ENCODE measurements around the gene MRPL28. TPM values are rescaled to one million over a fixed set of nuclear protein-coding genes. Genes with fewer than 3 reads are reported as not detected.
"Not testable (repeated sequence)": the region's sequence is repeated elsewhere in the genome, so short reads cannot be mapped to it uniquely, and the experiment has no call there.

MRPL28 gene
- total RNA-seq, 2 experiments from 2014 or later: 89.3 to 94.8 TPM

DNA sequence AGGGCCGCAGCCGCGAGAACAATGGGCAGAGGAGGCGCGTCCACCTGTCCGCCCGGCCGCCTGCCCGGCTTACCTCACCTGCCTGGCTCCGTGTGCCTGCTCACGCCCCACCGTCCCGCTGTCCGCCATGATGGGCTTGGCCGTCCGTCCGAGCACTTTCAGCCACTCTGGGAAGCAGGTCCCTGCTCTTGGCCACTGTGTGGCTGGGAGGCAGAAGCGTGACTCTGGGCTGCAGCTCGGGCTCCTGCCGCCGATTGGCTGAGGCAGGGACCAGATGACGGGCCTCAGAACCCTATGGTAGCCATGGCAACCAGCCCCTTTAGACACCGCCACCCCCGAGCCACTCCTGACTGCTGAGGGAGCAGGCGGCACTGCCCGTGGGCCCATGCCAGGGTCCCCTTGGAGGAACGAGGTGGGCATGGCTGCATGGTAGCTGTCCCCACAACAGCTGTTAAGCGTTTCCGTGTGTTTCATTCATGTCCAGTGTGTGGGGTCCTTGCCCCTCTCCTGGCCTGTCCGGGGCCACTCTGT is 8.9 kb downstream of the MRPL28 start:
- Mint-ChIP-seq H3K36me3 (peaks cover 1% of the 10 kb centered on the region), H3K4me1 (peaks cover 7% of the 10 kb centered on the region), H3K9me3 (no peaks in the 10 kb centered on the region), H3K27me3 (peaks cover 5% of the 10 kb centered on the region), H3K4me3 (no peak overlapping the region), H3K27ac (no peak overlapping the region)
- no peak for DNase-seq

DNA sequence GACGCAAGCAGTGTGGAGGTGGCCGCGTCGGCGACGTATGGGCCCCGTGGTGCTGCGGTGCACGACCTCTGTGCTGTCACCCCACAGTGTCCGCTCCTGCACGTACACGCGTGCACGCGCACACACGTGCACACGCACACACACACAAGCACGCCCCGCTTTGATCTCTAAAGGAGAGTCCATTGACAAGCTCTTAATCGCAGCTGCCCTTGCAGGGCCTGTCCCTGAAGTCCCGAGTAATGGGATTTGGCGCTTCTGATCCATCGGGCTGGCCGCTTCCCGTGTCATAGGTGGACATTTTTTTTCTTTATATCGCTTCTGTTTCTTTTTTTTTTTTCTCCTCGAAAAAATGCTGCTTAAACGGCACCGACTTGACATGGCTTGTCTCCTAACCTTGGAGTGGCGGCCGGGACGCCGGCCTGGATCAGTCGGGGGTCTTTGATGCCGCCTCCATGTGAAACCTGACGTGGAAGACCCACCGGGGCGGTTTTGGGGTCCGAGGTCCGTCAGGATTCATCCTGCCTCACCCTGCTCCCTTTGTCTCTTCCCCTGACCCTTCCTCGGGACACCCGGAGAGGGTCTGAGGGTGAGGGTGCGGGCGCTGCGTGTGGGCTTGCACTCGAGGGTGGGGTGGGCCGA is 9.5 kb downstream of the MRPL28 start:
- Mint-ChIP-seq H3K27ac (no peak overlapping the region), H3K4me3 (no peak overlapping the region), H3K4me1 (peaks cover 7% of the 10 kb centered on the region), H3K27me3 (peaks cover 5% of the 10 kb centered on the region), H3K9me3 (no peaks in the 10 kb centered on the region), H3K36me3 (peaks cover 1% of the 10 kb centered on the region)
- no peak for DNase-seq

DNA sequence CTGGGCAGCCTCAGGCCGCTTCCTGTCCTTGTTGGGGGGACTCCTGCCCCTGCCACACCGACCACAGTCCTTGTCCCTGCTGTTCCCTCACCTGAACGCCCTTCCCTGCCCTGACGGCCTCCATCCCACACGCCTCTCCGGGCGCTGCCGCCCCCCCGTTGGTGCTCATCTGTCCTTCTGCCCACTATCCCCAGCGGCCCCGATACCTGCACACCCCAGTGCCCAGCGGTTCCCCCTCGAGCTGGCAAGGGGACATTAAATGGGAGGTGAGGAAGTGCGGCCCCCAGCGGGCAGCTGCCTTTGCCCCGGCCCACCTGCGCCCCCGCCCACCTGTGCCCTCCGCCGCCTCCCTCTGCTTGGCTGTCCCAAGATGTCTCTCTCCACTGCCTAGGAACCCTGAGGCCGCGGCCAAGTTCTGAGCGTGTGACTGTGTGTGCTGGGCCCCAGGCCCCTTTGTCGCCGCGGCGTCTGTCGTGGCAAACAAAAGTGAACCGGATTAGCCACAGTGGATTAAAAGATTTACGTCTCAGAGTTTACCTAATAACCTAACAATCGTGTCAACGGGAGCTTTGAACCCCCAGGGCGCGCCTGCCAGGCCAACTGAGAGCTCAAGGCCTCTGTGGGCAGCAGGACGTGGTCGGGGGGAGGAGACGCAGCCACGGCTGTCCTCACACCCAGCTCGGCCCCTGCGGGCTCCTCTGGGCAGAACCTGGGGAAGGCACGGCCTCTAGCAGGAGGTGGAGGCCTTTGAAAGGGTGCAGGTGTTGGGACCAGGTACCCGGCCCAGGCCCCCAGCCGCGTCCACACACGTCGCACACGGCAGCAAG is 10.3 kb downstream of the MRPL28 start:
- H3K27me3 Mint-ChIP-seq: peaks cover 5% of the 10 kb centered on the region
- no peaks in the 10 kb centered on the region for H3K36me3 Mint-ChIP-seq
- H3K4me3 Mint-ChIP-seq: no peak overlapping the region
- DNase-seq: no peak
- H3K27ac Mint-ChIP-seq: no peak overlapping the region
- H3K4me1 Mint-ChIP-seq: peaks cover 13% of the 10 kb centered on the region
- no peaks in the 10 kb centered on the region for H3K9me3 Mint-ChIP-seq

DNA sequence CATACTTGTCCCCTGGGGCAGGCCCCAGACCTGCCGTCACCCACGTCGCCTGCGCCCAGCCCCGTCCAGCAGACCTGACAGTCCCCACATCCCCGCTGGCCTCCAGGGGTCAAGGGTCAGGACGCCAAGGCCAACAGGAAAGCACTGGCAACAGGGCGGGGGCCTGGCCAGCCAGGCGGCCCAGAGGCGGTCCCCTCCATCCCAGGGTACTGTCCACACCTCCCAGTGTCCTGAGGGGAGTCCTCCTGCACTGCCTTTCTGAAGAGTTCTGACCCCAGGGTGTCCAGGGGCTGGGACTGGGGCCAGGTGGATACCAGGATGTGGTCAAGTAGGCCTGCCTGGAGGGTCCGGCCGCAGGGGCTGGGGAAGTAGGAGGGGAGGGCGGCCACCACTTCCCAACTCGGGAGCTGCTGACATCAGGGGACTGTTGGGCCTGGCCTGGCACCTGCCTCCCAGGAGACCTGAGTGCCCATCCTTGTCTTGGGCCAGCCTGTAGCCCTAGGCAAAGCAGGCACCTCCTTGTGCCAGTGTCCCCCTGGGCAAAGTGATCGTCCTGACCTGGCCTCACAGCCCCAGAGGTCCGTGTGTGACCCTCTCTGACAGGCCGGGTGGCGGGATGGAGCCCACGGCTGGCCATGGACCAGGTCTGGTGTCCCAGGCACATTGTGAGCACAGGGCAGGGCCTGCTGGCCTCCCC is 11.1 kb downstream of the MRPL28 start:
- Mint-ChIP-seq H3K4me1 (peaks cover 17% of the 10 kb centered on the region), H3K9me3 (no peaks in the 10 kb centered on the region), H3K4me3 (no peak overlapping the region), H3K27ac (no peak overlapping the region), H3K27me3 (peaks cover 5% of the 10 kb centered on the region), H3K36me3 (no peaks in the 10 kb centered on the region)
- no peak for DNase-seq

DNA sequence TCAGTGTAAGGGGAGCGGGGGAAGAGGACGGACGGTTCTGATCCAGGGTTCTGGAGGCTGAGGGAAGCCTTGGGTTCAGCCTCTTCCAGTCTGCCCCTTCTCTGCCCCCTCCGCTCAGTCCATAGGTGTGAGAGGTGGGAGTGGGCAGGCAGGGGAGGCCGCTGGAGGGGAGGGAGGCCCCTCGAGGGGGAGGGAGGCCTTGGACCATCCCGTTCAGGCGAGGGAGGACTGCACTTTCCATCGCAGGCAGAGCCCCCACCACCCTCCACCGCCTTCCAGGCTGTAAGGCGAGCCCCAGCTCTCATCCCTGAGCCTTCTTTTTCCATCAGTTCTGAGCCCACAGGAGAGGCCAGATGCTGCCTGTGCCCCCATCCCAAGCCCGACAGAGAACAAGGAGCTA is 13.6 kb downstream of the MRPL28 start:
- Mint-ChIP-seq H3K27me3 (no peaks in the 10 kb centered on the region), H3K9me3 (no peaks in the 10 kb centered on the region), H3K4me3 (no peak overlapping the region), H3K27ac (no peak overlapping the region), H3K4me1 (peaks cover 16% of the 10 kb centered on the region), H3K36me3 (no peaks in the 10 kb centered on the region)
- no peak for DNase-seq

DNA sequence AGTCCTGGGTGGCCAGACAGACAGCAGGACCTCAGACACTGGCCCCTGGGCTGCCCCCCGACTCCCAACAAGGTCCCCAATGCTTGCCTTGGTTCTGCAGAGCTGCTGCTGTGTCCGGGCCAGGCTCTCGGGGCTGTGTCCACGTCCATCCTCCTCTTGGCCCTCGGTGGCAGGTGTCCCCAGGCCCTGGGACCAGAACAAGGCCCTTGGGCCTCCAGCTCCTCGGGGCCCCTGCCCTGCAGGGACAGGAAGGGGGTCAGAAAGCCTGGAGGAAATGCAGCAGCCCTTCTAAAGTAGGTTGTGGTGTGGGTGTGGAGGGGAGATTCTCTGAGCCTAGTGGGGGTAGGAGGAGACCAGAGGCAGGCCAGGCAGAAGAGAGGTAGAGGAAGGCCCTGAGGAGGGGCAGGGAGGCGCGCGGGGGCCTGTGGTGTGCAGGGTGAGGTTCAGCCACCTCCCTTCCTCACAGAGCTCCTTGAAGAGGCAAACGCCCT is 15.3 kb downstream of the MRPL28 start:
- Mint-ChIP-seq H3K27ac (peak overlapping the region; percentile 80), H3K4me1 (peaks cover 29% of the 10 kb centered on the region), H3K4me3 (no peak overlapping the region), H3K27me3 (no peaks in the 10 kb centered on the region), H3K36me3 (peaks cover 8% of the 10 kb centered on the region), H3K9me3 (no peaks in the 10 kb centered on the region)
- DNase-seq: no peak

DNA sequence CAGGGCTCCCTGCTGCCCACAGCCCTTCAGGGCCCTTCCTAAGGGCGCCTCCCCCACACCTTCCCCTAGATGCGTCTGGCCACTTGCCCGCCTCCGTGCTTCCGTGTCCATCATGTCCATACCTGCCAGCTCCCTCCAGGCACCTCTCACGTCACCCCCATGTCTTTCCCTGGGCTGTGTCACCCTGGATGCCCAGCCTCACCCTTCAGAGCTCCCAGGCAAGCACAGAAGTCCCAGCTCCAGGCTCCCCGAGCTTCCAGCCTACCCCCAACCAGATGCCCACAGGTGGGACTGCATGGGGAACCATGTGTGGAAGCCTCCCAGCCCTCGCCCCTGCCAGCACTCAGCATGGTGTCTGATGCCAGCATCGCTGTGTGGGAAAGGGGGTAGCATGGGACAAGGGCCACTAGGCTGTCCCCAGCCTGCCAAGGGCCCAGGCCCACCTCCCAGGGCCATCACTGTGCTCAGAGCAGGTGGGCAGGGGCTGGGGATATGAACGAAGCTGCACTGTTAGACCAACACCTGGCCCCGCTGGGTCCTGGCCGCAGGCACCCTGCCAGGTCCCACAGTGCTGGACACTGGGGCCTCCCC is 16.0 kb downstream of the MRPL28 start:
- Mint-ChIP-seq H3K36me3 (peaks cover 10% of the 10 kb centered on the region), H3K4me1 (peaks cover 35% of the 10 kb centered on the region), H3K27me3 (no peaks in the 10 kb centered on the region), H3K4me3 (peak overlapping the region; percentile 11), H3K9me3 (no peaks in the 10 kb centered on the region), H3K27ac (peak overlapping the region; percentile 7)
- no peak for DNase-seq

DNA sequence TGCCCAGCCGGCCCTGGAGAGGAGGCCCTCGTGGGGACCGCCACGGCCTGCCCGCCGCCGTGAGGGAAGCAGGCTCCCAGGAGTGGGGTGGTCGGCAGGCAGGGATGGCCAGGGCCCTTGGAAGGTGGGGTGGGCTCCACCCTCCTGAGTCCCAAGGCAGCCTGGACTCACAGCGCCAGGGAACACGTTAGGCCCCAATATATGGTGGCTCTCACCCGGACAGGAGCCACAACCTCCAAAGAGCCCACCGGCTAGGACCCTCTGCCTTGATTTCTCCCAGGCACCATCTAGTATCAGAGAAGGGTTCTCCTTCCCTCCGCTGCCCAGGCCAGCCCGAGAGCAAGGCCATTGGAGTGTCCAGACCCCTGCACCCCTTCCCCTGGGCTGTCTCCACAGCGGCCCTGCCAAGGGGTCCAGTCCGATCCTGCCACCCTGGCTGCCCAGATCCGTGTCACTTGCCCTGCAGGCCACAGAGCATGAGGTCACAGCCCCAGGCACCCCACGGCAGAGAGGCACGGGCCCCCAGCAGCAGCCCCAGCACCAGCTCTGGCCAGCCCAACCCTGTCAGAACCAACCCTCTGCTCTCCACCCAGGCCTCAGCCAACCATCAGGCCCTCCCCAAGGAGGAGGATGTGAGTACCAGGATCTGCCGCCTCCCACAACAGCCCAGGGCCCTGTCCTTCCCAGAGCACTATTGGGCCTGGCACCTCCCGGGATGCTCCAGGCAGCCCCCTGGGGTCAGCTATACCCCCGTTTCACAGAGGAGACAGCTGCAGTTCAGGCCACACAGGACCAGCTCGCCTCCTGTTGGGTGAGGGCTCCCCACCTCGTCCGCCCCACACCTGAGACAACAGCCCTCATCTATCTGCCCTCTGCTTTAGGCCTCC is 16.7 kb downstream of the MRPL28 start:
- H3K4me3 Mint-ChIP-seq: peak overlapping the region; percentile 11
- no peak overlapping the region for H3K27ac Mint-ChIP-seq
- no peaks in the 10 kb centered on the region for H3K27me3 Mint-ChIP-seq
- peaks cover 39% of the 10 kb centered on the region for H3K4me1 Mint-ChIP-seq
- H3K36me3 Mint-ChIP-seq: peaks cover 10% of the 10 kb centered on the region
- no peak for DNase-seq
- H3K9me3 Mint-ChIP-seq: no peaks in the 10 kb centered on the region

DNA sequence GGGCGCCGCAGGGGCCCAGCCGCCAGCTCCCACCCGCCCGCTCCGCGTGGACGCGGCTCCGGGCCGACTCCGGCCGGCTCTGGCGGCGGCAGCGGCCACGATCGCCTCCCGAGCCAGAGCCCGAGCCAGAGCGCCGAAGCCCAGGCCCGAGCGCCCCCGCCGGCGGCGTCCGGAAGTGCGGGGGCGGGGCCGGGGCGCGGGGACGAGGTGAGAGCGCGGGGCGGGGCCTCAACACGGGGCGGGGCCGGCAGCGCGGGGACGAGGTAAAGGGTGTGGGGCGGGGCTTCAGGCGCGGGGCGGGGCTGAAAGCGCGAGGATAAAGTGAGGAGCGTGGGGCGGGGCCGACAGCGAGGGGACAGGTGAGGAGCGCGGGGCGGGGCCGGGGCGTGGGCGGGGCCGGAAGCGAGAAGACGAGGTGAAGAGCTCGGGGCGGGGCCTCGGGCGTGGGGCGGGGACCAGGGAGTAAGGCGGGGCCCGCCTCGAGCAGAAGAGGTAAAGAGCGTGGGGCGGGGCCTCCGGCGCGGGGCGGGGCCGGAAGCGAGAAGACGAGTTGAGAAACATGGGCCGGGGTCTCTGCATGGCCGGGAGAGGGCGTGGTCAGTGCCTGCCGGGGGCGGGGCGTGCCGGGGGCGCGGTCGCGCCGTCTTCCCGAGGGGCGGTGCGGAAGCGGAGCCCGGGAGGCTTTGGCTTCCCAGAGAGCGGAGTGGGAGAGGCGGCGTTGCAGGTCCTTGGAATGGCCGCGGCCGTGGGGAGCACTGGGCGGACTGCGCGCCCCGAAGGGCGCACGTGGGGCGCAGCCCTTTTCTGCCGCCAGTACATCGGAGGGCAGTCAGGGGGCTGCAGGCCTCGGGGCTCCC is 17.6 kb downstream of the MRPL28 start, which contains the start of gene AXIN1:
Gene AXIN1, minus strand, starts transcription at position 177 of the 857 bp plus-strand sequence. CDS start 5,698 bp downstream, outside the sequence.
- Mint-ChIP-seq H3K9me3 (no peaks in the 10 kb centered on the region), H3K4me3 (peak within 1 kb of the TSS; percentile 83), H3K27me3 (no peaks in the 10 kb centered on the region), H3K36me3 (peaks cover 10% of the 10 kb centered on the region), H3K27ac (peak within 1 kb of the TSS; percentile 84), H3K4me1 (peaks cover 47% of the 10 kb centered on the region)
- peak; percentile 99 for DNase-seq

DNA sequence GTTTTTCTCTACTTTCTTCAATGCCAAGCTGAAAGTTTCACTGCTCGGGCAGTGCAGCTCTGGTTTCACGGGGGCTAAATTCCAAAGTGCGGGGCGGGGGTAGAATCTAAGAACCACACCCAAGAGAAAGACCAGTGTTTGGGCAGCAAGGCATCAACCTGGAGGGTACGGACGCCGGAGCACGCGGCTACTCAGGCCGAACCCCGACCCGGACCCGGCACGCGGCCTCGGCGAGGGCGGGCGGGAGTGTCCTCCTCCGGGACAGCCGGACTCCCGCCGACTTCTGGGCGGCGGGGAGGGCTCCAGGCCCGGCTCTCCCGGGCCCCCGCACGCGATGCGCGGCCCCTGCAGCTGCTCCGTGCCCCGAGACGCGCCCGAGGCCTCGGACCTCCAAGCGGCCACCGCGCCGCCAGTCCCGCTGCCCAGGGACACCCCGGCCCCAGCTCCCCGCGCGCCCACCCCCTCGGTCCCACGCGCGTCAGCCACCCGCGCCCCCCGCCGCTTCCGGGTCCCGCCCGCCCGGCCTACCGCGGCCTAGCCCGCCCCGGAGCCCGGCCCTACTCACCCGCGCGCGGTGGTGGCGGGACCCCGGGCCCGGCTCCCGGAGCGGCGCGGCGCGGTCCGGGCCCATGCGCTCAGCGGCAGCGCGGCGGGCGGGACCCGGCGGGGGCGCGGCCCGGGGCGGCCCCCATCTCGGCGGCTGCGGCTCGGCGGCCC is 18.4 kb downstream of the MRPL28 start:
- H3K36me3 Mint-ChIP-seq: peaks cover 10% of the 10 kb centered on the region
- no peaks in the 10 kb centered on the region for H3K27me3 Mint-ChIP-seq
- no peak for DNase-seq
- no peaks in the 10 kb centered on the region for H3K9me3 Mint-ChIP-seq
- peak overlapping the region; percentile 84 for H3K27ac Mint-ChIP-seq
- peak overlapping the region; percentile 83 for H3K4me3 Mint-ChIP-seq
- H3K4me1 Mint-ChIP-seq: peaks cover 54% of the 10 kb centered on the region

DNA sequence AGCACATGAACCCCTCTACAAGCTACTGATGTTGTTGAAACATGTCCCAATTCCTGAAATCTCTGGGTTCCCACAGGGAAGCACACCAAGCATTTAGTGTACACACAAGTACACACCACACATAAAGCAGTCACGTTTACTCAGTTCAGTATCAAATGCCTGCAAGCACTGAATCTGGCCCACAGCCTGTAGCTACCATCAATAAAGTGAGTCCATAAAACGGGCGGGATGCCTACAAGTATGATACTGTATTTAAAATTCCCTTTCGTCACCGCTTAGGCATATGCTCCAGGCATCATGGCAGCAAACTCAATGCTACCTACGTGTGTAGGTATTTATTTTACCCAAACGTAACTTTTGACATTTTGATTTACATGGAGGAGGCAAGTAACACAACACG is 20.1 kb downstream of the MRPL28 start:
- Mint-ChIP-seq H3K9me3 (no peaks in the 10 kb centered on the region), H3K27ac (no peak overlapping the region), H3K4me3 (no peak overlapping the region), H3K36me3 (peaks cover 10% of the 10 kb centered on the region), H3K27me3 (no peaks in the 10 kb centered on the region), H3K4me1 (peaks cover 51% of the 10 kb centered on the region)
- no peak for DNase-seq

DNA sequence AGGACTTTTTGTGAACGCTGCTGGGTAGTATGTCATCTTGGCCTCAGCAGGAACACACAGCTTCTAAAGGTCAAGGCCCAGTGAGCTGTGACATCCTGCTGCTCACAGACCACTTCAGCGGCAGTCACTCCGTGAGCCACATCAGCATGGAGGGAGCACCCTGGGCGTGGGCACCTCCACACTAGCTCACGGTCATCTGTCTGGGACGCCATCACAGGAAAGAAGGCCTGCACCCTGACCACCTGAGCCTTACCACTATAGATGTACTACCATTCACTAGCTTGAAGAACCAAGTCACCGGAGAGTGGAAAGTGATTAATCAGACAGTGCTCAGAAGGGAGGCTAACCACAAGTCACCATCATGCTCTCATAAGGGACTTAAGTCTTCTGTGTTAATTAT is 21.1 kb downstream of the MRPL28 start:
- H3K27ac Mint-ChIP-seq: peak overlapping the region; percentile 63
- peak overlapping the region; percentile 40 for H3K4me3 Mint-ChIP-seq
- peaks cover 51% of the 10 kb centered on the region for H3K4me1 Mint-ChIP-seq
- peaks cover 14% of the 10 kb centered on the region for H3K36me3 Mint-ChIP-seq
- H3K27me3 Mint-ChIP-seq: no peaks in the 10 kb centered on the region
- H3K9me3 Mint-ChIP-seq: no peaks in the 10 kb centered on the region
- DNase-seq: no peak

DNA sequence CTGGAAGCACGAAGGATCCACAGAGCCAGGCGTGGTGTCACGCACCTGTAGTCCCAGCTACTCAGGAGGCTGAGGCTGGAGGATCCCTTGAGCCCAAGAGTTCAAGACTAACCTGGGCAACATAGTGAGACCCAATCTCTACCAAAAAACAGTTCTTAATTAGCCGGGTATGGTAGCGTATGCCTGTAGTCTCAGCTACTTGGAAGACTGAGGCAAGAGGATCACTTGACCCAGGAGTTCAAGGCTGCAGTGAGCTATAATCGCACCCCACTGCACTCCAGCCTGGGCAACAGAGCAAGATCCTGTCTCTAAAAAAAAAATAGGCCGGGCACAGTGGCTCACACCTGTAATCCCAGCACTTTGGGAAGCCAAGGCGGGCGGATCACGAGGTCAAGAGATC is 21.8 kb downstream of the MRPL28 start:
- not testable (repeated sequence) for H3K4me3 Mint-ChIP-seq, DNase-seq, H3K27me3 Mint-ChIP-seq, H3K9me3 Mint-ChIP-seq, H3K27ac Mint-ChIP-seq
- H3K36me3 Mint-ChIP-seq: peaks cover 19% of the 10 kb centered on the region
- peaks cover 49% of the 10 kb centered on the region for H3K4me1 Mint-ChIP-seq

Data from activated naive CD8-positive, alpha-beta T cell treated with anti-CD3 and anti-CD28 coated beads for 36 hours (primary cell).